GOT3 (cell line): ENCODE results near the gene EEF1AKMT1.

Experiments
- DNase-seq: peaks from one replicate; lab custom pipeline; 2025; ENCODE audit warnings: mixed read lengths; lab: John Stamatoyannopoulos, UW

EEF1AKMT1 gene

GRCh38 chr13:20718958-20719566 lies 54.7 kb downstream of the EEF1AKMT1 start:
- no peak for DNase-seq

- DNase-seq = no peak
Measured at GRCh38 chr13:20717581-20718542, 55.9 kb downstream of the EEF1AKMT1 start.

GRCh38 chr13:20716951-20717350 lies 56.8 kb downstream of the EEF1AKMT1 start:
- no peak for DNase-seq

DNA sequence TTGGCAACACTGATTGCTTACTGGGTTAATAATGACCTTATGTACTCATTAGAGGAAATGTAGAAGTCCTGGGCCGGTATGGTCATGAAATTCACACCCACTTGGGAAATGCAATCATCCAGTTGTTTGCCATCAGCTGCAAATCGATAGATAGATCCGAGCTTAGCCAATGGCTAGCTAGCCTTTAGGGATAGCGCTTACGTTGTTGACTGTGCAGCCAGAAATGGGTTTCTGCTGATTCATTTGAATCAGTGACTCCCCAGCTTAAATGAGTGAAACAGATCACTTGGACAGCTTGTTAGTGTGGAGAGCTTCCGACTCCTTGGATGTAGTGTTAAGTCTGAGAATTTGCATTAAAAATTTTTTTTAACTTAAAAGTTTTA lies 58.4 kb downstream of the EEF1AKMT1 start:
- no peak for DNase-seq

GRCh38 chr13:20714563-20715329 lies 59.0 kb downstream of the EEF1AKMT1 start:
- DNase-seq = peak; percentile 37

DNA sequence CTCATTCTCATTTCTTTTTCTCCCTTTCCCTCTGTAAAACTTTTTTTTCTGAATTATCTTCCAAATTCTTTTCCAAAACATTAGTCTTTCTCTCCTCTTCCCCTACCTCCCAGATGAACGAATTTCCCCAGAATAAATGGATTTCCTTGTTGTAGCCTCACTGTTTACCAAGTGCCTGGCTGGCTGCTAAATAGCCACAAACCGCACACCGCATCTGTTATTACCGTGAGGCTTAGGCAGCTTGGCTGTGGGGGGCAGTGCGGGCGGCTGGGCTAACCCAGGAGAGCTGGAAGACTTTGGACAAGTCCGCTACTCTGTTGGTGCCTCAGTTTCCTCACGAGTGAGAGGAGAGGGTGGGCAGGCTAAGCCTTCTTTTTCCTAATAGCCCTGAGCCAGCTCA lies 59.6 kb downstream of the EEF1AKMT1 start:
- no peak for DNase-seq

DNA sequence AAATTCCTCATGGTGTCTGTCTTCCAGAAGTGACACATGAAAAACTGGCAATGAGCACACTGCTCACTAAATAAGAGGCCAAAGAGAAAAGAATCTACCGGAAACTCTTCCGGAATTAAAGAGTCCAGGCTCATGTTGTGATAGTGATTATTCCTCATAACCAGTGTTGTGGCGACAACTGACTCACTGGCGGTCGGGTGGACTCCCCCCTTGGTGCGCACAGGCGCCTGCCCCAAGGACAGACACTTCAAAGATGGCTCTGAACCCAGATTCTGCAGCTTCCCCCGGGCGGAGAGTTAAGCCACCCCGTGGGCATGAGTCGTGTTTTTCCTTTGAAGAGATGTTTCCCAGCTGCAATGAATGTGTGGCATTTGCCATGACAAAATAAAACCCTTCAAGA lies 60.0 kb downstream of the EEF1AKMT1 start:
- DNase-seq = no peak

DNA sequence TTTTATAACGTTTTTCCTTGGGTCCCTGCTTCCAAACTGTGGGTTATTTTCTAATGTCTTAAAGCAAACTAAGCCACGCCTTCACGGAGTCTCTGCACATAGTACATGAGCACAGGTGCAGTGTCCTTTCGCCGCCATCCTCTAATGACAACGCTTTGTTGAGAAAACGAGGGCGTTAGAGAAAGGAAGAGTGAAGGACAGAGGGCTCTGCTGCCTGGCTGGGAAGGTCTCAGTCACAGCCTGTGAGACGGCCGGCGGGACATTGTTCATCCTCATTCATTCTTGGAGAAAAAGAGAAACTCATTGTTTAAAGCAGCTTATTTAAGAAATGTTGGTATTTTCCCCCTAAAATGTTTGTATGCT lies 60.8 kb downstream of the EEF1AKMT1 start:
- DNase-seq = no peak

DNA sequence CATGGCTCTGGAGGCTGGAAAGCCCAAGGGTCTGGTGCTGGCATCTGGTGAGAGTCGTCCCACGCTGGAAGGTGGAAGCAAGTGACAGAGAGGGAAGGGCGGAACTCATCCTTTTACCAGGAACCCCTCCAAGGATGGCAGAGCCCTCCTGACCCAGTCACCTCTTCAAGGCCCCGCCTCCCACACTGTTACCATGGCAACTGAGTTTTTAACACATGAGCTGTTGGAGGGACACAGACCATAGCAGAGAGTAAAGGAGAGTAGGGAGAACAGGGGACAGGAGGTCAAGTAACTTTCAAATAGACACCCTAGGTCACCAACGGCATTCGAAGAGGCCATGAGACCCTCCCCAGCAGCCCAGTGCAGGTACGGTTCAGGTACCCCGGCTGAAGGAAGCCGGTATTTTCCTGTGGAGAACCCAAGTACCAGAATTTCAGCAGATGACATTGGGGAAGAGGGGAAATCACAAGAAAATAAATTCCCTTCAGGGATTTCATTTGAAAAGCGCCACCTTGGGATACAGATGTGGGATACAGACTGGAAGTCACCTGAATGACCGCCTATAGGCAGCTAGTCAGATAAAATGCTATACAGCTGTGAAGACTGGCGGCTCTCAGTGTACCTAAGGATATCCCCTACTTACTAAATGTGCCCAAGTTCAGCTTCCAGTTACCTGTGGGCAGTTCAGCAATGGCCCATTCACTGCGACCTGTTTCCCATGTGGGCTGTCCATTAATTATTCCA lies 62.3 kb downstream of the EEF1AKMT1 start:
- DNase-seq = no peak

GRCh38 chr13:20709782-20710181 lies 64.0 kb downstream of the EEF1AKMT1 start:
- DNase-seq = no peak

DNA sequence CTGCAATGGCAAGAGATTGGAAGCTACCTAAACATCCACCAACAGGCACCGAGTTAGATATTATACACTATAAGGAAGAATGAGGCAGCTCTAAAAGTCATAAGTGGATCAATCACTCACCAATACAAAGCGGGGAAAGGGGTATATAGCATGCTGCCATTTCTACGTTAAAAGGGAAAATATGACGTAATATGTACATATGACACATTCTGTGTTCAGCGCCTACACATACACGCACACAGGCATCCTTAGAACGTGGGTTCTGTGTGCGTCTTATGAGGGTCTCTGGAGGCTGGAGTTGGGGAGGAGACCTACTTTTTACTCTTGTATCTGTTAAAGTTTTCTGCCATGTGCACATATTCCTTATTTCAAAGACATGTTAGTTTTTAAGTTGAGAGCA lies 64.4 kb downstream of the EEF1AKMT1 start:
- DNase-seq = no peak

DNA sequence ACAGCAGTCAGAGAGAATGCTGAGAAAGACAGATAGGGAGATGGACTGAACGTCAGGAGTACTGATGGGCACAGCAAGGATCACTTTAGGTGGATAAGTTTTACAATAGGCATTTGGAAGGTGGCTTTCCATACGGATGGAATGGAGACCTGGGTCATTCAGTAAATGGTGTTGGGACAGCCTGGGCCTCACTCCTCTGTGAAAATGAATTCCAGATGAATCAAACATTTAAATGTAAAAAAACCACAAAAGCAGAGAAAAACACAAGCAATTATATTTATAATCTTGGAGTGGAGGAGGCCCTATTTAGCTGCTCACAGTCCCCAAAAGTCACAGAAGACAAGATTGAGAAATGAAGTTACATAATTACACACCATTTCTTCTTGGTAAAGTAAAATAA lies 65.5 kb downstream of the EEF1AKMT1 start:
- DNase-seq = no peak

GRCh38 chr13:20706661-20707060 lies 67.1 kb downstream of the EEF1AKMT1 start:
- no peak for DNase-seq

DNA sequence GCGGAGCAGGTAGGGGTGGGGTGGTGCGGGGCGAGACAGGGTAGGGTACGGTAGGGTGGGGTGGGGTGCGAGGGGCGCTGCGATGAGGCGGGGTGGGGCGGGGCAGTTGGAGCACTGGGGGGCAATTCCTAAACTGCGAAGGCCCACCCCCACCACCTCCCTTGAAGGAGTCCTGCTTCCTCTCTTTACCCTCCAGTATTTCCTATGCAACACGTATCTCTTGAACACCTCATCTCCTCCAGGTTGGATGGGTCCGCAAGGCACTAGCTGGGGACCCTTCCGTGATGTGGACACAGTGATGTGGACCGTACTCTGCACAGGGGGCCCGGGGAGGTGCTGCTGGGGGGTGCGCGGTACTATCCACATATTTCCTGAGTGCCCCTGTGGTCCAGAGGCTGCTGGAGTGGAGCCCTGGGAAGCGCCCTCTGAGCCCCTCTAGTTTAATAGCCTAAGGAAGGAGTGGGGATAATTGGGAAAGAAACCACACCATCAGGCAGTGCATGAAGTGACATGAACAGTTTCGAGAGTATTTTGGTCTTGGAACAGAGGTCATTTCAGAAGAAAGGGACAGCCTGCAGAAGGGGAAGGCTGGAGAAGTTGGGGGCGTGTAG lies 69.2 kb downstream of the EEF1AKMT1 start:
- no peak for DNase-seq

- DNase-seq = peak; percentile 18
Measured at GRCh38 chr13:20703780-20704458, 69.8 kb downstream of the EEF1AKMT1 start.

- DNase-seq = no peak
Measured at GRCh38 chr13:20702915-20703779, 70.6 kb downstream of the EEF1AKMT1 start, which contains the start of gene IL17D. Gene IL17D, plus strand, starts transcription at chr13:20703699. Its CDS starts 303 bp downstream, at chr13:20704002.

DNA sequence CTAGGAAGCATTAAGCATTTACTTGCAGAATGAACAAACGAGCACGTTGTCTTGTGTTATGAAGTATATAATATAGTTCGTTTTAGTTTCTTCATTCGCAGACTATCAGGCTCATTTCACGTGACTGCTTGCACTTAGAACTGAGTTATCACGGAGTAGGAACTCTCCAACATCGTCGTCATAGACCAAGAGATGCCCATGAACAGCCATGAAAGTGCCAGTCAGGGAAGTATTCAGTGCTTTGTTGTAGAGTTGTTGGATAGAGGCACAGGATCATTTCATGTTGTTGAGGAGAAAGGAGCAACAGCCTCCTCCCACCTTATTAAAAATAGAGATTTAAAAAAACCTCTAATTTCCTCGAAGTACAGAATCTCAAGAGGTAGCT lies 71.2 kb downstream of the EEF1AKMT1 start:
- DNase-seq = no peak

DNA sequence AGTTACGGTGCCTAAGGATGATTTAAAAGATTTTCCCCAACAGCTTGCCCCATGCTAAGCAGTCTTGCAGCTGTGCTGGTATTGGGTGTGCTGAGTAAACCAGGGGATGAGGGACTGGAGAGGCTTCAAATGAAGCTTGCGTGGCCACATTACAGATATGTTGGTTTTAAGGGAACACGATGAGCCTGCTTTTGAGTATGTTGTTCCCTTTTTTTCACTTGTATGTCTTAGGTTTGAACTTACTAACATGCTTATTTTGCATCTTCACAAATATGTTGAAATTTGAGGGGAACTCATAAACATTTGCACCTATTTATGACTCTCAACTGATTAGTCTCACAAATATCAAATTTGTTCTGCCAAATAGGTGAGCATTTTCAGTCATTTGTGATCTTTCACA lies 72.3 kb downstream of the EEF1AKMT1 start:
- DNase-seq = no peak

DNA sequence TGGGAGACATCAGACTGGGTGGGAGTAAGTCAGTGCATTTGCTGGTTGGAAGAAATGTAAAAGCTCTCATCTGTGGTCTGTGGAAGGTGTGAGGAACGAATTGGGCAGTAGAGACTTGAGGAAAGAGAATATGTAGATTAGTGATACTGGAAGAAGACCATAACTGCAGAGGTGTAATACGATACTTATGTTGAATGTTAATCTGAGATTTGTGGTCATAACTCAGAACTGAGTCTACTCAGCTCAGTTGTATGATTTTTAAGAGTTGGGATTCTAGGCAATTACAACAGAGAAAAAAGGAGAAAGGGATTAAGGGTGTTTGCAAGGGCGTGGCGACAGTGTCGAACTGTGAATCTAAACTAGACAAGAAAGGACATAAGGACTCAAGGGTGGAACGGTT lies 73.5 kb downstream of the EEF1AKMT1 start:
- DNase-seq = no peak

DNA sequence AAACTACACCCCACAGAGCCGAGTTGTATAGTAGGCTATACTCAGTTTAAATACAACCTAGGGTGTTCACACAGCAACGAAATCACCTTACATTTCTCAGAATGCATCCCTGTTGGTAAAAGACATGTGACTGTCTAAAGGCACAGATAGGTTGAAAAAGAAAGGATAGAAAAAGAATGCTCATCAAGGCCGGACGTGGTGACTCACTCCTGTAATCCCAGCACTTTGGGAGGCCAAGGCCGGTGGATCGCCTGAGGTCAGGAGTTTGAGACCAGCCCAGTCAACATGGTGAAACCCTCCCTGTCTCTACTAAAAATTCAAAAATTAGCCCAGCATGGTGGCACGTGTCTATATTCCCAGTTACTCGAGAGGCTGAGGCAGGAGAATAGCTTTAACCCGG lies 74.0 kb downstream of the EEF1AKMT1 start:
- no peak for DNase-seq
